ENCODE measurements around the gene DDX3X.
"Not testable (repeated sequence)": the region's sequence is repeated elsewhere in the genome, so short reads cannot be mapped to it uniquely, and the experiment has no call there.

DDX3X gene

DNA sequence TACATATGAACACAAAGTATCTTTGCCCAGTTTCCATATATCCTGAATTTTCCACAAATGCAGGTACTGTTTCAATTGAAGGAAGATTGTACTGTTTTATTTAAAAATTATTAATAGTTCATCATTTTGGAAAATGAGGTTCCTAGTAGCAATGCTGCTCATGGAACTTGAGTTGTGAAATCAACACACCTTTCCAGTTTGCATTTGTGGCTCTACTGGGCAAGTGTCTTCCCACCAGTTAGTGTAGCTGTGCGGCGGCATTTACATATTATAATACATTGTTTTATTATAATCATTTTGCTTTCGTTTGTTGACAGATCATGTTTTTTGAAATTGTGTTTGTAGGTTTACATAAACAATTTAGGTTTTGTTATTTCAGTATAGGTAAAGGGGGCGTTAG lies 2.0 kb upstream of the DDX3X start:
- no peak for DNase-seq

DNA sequence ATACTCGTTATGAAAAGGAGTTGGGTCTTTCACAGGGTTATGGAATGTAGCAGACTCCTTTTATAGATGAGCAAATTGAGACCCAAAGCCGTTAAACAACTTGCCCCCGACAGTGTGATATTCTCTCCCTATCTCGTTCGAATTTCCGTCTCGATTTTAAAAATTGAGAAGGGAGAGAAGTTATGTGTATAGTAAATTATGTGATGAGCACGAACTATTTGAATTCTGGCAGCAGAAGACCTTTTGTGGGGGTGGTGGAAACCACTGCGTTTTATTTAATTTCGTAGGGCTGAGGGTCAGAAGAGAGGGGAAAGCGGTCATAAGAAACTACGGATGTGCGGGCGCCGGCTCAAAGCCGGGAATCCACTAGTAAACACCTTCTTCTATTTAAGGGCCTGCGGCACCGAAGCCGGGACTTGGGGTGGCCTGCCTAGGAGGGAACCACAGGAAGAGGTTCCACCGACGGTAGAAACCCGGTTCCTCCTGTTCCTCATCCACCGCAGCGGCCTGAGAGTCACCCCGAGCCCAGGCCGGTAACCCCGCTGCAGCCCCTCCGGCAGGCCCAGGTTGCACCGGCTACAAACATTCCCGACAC lies 1.5 kb upstream of the DDX3X start:
- DNase-seq: no peak

DNA sequence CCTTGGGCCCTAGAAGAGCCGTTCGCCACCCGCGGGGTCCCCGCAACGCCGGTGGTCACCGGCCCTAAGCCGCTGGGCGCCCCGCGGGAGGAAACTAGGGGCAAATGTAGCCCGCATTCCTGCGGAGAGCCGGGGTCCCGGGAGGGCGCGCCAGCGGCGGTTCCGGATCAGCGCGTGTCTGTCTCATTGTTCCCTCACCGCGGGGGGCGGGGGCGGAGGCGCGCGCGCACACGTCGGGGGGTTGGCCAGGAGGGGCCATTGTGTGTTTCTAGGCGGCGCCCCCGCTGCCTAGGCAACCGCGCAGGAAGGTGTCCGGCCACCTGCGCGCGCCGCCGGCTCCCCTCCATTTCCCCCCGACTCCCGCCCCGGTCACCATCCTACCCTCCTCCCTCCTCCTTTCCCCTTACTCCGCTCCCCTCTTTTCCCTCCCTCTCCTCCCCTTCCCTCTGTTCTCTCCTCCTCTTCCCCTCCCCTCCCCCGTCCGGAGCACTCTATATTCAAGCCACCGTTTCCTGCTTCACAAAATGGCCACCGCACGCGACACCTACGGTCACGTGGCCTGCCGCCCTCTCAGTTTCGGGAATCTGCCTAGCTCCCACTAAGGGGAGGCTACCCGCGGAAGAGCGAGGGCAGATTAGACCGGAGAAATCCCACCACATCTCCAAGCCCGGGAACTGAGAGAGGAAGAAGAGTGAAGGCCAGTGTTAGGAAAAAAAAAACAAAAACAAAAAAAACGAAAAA lies 789 bp upstream of the DDX3X start:
- peak; percentile 64 to 87 for DNase-seq

DNA sequence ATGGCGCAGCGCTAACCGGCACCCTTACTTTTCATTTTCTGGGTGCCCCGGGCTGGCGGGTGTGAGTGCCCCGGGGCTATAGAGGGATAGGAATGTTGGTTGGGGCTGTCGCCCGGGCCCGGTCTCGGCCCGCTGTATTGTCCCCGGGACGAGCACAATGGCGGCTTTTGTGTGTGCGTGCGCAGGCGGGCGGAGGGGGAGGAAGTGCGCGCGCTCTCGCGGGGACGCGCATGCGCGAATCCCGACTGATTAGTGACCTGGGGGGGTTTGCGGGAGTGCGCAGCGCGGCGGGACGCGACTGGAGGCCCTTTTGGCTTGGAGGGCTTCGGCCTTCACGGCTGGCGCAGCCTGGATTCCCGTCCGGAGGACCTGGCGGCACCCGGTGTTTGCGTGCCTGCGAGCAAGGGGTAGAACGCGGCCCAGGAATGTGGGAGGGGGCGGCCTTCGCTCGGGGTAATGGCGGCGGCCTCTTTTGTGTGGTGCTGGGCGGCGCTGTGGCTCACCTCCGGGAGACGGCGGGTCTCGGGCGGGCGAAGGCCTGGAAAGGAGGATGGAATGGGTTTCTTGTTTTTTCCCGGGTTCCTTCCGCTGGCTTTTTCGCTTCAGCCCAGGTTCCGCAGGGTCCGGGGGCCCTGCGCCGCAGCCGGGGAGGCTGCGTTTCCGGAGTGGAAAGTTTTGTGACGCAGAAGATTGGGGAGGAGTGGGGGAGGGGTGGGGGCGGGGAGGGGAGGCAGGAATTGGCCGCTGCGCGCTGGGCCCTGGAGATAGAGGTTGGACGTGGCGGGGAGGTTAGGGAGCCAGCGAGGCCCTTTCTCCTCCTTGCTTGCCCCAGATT lies 618 bp downstream of the DDX3X start:
- peak; percentile 58 to 81 for DNase-seq

DNA sequence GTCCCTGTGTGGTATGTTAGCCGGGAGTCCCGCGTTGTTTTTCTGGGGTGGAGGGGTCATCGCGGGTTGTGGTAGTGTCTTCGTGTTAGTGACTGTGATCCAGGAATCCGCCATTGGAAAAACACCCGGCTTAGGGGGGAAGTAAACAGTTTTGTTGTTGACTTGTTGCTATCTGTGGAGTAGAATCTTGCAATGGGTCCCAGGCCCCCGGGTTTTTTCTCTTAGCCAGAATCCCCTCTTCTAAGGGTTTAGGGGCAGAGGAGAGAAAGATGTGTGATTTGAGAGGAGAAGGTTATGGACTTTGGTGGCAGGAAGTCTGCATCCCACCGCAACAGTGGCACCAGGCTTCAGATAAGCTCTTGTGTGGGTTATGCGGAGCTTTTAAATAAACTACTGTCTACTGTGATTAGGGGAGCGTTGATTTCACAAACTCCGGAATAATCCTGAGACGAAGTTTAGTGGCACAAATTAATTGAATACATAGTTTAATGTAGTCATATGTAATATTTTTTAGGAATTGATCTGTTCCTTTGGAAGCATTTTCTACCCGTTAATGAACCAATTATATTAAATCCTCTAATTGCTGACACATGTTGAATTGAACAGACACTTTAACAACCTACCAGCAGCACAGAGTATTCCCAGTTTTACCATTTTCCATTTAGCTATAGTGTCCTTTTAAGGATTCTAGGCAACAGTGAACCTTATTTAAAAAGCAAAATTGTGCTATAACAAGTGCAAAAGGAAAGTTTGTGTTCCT lies 1.4 kb downstream of the DDX3X start:
- no peak for DNase-seq

DNA sequence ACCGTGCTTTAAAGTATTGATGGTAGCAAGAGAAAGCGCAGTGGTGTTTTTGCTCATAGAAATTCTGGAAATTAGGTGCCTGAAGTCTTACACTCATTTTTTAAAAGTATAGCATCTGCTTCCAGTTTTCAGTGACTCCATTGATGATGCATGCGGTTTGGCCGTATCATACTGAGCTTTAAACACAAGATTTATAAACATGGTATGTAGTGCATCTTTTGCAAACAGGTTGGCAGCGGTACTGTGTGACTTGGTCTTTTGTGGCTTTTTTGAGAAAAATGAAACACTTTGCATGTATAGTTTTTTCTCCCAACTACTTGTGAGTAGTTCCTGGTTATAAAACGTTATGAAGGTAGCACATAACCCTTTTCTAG lies 2.0 kb downstream of the DDX3X start:
- DNase-seq: no peak

DNA sequence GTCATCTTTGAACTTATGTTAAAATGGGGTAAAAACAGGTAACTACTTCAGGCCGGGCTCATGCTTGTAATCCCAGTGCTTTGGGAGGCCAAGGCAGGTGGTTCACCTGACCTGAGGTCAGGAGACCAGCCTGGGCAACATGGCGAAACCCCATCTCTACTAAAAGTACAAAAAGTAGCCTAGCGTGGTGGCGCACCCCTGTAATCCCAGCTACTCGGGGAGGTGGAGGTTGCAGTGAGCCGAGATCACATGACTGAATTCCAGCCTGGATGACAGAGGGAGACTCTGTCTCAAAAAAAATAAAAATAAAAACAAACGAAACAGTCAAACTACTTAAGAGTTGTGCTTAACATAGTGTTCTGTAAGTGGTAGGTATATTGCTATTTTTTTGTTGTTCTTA lies 2.5 kb downstream of the DDX3X start:
- no peak for DNase-seq

DNA sequence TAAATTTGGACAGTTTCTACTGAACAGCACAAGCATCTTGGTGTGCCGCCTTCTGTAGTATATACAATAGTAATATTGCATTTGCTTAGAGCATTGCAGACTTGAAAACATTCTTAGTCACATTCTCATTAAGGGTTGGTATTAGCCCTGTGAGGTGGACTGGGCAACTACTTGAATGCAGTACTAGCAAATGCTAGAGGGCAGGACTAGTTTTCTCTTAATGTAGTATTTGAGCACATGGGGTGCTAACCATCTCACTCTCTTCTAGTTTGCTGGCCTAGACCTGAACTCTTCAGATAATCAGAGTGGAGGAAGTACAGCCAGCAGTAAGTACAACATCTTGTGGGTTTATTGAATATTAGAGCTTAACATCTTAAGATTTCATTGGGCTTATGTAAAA lies 3.2 kb downstream of the DDX3X start:
- DNase-seq: no peak

DNA sequence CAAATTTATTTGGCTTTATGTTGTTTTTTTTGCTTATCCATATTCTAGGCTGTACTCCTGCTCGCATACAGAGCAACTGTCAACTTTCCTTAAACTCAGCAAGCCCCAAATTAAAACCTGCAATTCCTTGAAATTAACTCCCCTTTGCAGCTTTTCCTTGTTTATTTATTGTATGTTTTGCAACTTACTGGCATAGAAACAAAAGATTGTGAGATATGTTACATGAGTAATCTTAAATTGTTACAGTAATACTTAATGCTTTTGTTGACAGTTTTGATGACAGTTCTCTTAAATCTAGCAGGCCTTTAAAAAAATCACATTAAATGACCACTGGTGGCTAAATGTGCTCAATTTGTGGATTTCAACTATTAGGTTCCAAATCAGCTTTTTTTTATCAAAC lies 4.5 kb downstream of the DDX3X start:
- DNase-seq: no peak

DNA sequence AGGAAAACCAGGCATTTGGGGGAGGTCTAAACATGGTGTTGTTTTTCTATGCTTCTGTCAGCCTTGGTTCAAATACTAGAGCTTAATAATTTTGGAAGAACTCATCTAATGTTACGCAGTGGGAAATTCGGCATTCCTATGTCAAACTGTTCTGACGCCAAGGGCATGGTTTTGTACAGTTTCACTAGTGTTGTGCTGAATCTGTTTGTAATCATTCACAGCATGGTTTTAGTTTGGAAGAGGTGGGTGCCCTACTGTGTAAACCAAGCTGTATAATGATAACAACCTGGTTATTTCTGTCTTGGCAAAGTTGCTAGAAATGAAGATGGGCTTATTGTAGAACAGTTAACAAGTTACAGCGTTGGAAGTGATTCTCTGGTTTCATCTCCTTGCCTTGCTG lies 5.2 kb downstream of the DDX3X start:
- DNase-seq: no peak

DNA sequence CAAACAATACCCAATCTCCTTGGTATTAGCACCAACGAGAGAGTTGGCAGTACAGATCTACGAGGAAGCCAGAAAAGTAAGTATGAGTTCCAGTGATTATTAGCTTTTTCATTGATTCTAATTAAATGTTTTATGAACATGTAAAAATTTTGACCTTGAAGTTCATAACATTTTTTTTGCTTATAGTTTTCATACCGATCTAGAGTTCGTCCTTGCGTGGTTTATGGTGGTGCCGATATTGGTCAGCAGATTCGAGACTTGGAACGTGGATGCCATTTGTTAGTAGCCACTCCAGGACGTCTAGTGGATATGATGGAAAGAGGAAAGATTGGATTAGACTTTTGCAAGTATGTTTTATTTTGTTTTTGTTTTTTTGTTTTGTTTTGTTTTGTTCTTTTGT lies 10.1 kb downstream of the DDX3X start:
- no peak for DNase-seq

DNA sequence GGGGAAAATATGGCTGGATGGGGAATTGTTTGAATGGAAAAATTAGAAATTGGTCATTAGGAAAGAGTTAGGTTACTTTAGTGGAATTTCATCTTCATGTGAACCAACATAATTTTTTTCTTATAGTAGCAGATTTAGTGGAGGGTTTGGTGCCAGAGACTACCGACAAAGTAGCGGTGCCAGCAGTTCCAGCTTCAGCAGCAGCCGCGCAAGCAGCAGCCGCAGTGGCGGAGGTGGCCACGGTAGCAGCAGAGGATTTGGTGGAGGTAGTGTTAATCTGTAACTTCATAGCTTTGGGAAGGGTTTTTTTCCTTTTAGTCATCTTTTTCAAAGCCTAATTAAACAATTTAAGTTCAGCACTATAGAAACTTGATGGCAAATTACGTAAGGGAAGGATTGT lies 13.2 kb downstream of the DDX3X start:
- DNase-seq: no peak

DNA sequence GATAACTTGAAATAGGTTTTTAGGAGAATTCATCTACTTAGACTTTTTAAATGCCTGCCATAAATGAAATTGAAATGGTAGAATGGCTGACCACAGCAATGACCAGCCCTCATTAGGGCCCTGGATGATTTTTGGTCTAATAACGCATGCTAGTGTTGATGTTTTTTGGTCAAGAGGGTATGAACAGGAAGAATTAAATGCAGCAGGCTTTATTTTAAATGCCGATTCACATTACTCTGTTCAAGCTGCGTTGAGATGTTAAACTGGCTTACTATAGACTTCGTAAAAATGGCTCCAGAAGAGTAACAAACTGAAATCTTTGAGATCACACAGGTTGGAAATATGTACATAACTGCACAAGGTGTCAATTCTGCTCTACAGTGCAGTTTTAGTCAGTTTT lies 14.6 kb downstream of the DDX3X start:
- no peak for DNase-seq

DNA sequence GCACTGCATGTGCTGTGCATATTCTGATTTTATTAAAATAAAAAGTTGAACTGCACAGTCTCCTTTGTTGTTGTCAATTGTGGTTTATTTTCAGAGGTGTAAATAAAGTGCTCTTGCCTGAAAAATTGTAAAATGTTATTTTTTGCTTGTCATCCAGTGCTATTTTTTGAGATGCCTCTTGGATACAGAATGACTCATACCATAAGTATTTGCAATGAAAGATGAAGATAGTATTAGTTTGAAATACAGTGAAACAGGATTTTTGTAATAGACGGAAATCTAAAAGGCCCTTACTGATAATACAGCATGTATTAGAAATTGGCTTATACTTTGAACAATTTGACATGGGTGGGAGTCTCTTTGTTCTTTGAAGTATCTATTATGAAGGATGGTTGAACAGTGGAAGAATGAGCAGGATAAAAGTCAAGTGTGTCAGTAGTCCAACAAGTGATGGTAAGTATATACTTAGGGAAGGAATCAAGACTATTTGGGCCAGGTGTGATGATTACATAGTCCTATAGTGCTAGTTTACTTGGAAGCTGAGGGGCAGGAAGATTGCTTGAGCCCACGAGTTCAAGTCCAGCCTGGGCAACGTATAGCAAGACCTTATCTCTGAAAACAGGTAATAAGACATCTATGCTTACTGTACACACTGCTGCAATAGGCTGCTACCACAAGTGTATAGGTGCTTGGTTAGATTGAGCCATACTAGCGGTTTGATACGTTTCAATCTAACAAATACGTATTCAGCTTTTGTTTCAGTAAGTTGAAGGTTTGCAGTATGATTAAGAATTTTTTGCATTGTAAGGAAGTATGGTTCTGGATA lies 16.4 kb downstream of the DDX3X start:
- DNase-seq: no peak

DNA sequence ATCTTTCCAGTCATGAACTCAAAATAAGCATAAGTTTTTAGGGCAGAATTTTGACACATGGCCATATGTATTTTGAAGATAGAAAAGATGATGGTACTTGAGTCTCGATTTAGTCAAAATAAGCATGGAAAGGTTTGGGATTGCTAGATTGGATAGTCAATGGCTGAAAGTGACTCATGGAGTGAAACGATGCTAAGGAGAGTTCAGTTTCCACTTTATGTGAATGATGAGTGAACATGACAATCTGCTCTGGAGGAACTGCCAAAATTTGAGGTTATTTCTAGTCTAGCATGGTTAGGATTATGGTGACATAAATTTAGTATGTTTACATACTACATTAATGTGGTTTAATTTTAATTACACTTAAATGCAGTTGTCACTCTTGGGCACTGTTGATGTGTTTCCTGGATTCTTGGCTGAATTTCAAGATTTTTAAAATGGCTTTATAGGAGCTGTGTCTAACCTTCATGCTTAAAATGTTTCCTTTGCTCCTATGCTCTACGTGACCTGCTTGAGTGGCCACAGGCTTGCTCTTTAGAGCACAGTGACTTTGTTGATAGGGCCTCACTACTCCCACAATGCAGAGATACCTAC lies 17.1 kb downstream of the DDX3X start:
- DNase-seq: no peak

DNA sequence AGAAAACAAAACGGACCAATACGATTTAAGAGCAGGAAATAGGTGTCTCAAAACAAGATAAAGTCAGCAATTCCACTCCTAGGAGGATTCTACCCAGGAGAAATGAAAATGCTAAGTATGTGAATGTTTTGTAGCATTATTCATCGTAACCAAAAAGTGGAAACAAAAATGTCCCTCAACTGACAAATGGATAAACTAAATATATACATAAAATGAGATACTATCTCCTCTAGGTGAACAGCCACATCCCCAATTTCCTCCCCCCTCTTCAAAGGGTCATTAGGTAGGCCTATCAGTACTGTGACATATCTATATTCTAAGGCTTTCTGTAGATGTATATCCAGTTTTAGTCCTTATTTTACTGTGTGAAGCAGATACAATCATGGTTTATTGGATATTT lies 18.0 kb downstream of the DDX3X start:
- no peak for DNase-seq

DNA sequence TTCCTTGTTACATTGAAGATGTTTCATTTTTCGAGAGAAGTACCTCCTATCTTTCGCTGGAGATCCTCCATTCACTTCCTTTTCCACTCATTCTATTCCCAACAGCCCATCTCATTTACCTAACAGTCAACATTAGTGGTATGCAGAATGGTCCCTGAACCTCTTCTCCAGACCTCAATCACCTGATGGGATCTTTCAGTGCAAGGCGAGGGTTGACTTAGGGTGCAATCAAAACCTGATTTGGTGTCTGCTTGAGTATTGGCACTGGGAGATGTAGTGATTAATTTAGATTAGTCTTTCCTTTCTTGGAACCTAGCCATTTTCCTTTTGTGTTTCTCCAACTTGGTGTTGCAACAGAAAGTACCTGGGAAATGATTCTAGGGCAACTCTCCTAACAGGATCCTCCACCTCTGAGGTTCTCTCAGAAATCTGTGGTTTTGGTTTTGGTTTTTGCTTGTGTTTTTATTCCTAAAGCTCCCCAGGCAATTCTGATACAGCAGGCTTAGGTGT lies 18.4 kb downstream of the DDX3X start:
- no peak for DNase-seq

DNA sequence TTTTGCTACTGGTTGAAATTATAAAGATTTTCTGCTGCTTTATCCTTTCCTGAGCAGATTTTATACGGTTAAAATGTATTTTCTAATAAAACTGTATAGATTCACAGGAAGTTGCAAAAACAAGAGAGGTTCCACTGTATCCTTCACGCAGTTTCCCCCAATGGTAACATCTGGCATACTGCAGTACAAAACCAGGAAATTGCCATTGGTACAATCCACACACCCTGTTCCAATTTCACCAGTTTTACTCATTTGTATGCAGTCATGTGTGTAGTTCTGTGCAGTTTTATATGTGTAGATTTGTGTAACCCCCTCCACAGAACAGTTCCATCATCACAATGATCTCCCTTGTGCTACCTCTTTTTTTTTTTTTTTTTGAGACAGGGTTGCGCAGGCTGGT lies 20.0 kb downstream of the DDX3X start:
- no peak for DNase-seq

DNA sequence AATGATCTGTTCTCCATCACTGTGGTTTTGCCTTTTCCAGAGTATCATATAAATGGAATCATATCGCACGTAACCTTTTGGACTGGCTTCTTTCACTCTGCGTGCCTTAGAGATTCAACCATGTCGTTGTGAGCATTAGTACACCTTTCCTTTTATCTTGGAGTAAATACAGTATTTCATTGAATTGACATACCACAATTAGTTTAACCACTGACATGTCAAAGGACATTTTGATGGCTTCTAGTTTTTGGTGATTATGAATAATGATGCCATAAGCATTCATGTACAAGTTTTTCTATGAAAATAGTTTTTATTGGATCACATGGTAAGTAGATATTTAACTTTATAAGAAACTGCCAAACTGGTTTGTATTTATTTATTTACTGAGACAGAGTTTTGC lies 35.2 kb downstream of the DDX3X start:
- no peak for DNase-seq

DNA sequence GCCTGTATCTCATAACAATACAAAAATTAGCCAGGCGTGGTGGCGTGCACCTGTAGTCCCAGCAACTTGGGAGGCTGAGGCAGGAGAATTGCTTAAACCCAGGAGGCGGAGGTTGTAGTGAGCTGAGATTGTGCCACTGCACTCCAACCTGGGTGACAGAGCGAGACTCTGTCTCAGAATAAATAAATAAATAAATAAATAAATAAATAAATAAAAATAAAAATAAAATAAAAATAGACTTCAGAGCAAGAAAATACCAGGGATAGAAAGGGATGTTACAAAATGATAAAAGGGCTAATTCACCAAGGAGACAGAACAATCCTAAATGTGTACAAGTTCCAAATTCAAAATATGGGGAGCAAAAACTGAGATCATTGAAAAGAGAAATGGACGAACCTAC lies 37.6 kb downstream of the DDX3X start:
- DNase-seq: not testable (repeated sequence)

DNA sequence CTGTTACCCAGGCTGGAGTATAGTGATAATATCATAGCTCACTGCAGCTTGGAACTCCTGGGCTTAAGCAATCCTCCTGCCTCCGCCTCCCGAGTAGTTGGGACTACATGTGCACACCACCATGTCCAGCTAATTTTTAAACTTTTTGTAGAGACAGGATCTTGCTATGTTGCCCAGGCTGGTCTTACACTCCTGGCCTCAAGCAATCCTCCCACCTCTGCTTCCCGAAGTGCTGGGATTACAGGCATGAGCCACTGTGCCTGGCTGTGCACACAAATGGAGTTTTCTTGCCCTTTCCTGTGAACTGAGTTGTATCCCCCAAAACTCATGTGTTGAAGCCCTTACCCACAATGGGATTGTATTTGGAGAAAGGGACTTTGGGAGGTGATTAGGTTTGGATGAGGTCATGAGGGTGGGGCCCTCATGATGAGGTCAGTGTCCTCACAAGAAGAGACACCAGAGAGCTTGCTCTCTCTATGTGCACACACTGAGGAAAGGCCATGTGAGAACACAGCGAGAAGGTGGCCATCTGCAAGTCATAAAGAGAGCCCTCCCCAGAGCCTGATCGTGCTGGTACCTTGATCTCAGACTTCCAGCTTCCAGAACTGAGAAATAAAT lies 40.1 kb downstream of the DDX3X start:
- no peak for DNase-seq
